K562 (cell line): ENCODE measurements around the gene TSPAN3. TPM values are rescaled to one million over a fixed set of nuclear protein-coding genes. Genes with fewer than 3 reads are reported as not detected.
A peak's percentile ranks its signal among the peaks of the same experiment; 100 is the strongest.

Experiments
- ARID1B ChIP-seq: fragments of 450-650 bp; IDR thresholded peaks from 2 replicates; pipeline ENCODE4 v1.6.1; 2016; ENCODE audit warnings: antibody characterized with exemption, mild to moderate bottlenecking, inconsistent platforms
- COPS2 ChIP-seq: fragments of 450-650 bp; conservative IDR thresholded peaks from 2 replicates; pipeline ENCODE4 v1.6.1; 2016; ENCODE audit warnings: mild to moderate bottlenecking, moderate library complexity
- DDX20 ChIP-seq: fragments of 450-650 bp; IDR thresholded peaks from 2 replicates; pipeline ENCODE4 v1.6.1; 2016; ENCODE audit warnings: missing genetic modification characterization, low read depth, mild to moderate bottlenecking, missing compliant biosample characterization, moderate library complexity
- HDAC1 ChIP-seq, 2 experiments: fragments of 450-650 bp; IDR thresholded peaks; 2 replicates each; pipeline ENCODE4 v1.6.1; 2016 to 2017; ENCODE audit warnings: inconsistent platforms in 1 of 2, mild to moderate bottlenecking in 1 of 2, moderate library complexity in 1 of 2
- HNRNPLL ChIP-seq: fragments of 200-400 bp; formaldehyde crosslinking; IDR thresholded peaks from 2 replicates; pipeline ENCODE4 v1.6.1; 2017; ENCODE audit warnings: low read length, low read depth, mild to moderate bottlenecking; ENCODE audit not compliant: poor library complexity, severe bottlenecking
- NR3C1 ChIP-seq: sonication (generic); formaldehyde crosslinking; IDR thresholded peaks from 2 replicates; pipeline ENCODE4 v1.8.1; 2022; ENCODE audit warnings: missing genetic modification reagents
- POLR2A ChIP-seq: fragments of 450-650 bp; conservative IDR thresholded peaks from 2 replicates; pipeline ENCODE4 v1.6.1; 2016
- RBM34 ChIP-seq: fragments of 200-400 bp; formaldehyde crosslinking; IDR thresholded peaks from 2 replicates; pipeline ENCODE4 v1.6.1; 2018; ENCODE audit warnings: low read length, borderline replicate concordance; ENCODE audit not compliant: insufficient read depth
- SNIP1 ChIP-seq: fragments of 450-650 bp; IDR thresholded peaks from 2 replicates; pipeline ENCODE4 v1.7.1; 2017; ENCODE audit warnings: low read depth, mild to moderate bottlenecking
- STAT5A ChIP-seq: IDR thresholded peaks from 2 replicates; pipeline ENCODE4 v1.6.1; 2012; ENCODE audit warnings: low read length, inconsistent platforms, borderline replicate concordance
- TAF9B ChIP-seq: fragments of 450-650 bp; IDR thresholded peaks from 2 replicates; pipeline ENCODE4 v1.6.1; 2018; ENCODE audit warnings: mild to moderate bottlenecking; ENCODE audit not compliant: partially characterized antibody
- TEAD1 ChIP-seq, 2 experiments: fragments of 450-650 bp in 1 of 2; sonication (generic) in 1 of 2; formaldehyde crosslinking; IDR thresholded peaks; 2 replicates each; pipeline versions ENCODE4 v1.4.0 to v1.8.0; 2020 to 2022; ENCODE audit warnings: mild to moderate bottlenecking in 2 of 2, missing genetic modification reagents in 1 of 2
- polyA plus RNA-seq, 8 experiments: library from polyadenylated mRNA; depleted of rRNA in 4 of 8; stranded (reverse) in 5 of 8; unstranded in 3 of 8; fragments of >200 nt; fragmentation: Nextera tagmentation in 2 of 8; fragmentation: Illumina TruSeq in 1 of 8; extraction: Ambion mirVana in 2 of 8; extraction: Trizol in 1 of 8; gene quantifications; 2 replicates each; pipeline versions ENCODE4 v1.2.1 to v1.2.3, GENCODE V29; 2011 to 2014; ENCODE audit warnings: inconsistent platforms in 1 of 8, missing spikeins in 1 of 8
- total RNA-seq, 7 experiments: library from RNA; depleted of rRNA in 6 of 7; stranded (reverse); fragments of >200 nt in 6 of 7; fragmentation: Illumina TruSeq in 2 of 7; extraction: Trizol in 2 of 7; gene quantifications; 2 replicates each; pipeline versions ENCODE4 v1.2.1 to v1.2.3, GENCODE V29; 2011 to 2021; ENCODE audit warnings: low replicate concordance in 1 of 7
- TF ChIP-seq, protein P1 (sequence below): IDR thresholded peaks from 2 replicates; pipeline ENCODE4 v1.6.1; 2011; ENCODE audit warnings: borderline replicate concordance, low read depth, mild to moderate bottlenecking, moderate library complexity, low read length; ENCODE audit not compliant: insufficient read depth, poor library complexity, severe bottlenecking
- TF ChIP-seq, protein P2 (sequence below): fragments of 450-650 bp; IDR thresholded peaks from 2 replicates; pipeline ENCODE4 v1.6.1; 2016; ENCODE audit warnings: mild to moderate bottlenecking
- TF ChIP-seq, protein P3 (sequence below): fragments of 200-400 bp; formaldehyde crosslinking; IDR thresholded peaks from 2 replicates; pipeline ENCODE4 v1.6.1; 2017; ENCODE audit warnings: mild to moderate bottlenecking, low read depth, low read length, moderate library complexity
- TF ChIP-seq, protein P4 (sequence below): IDR thresholded peaks from 2 replicates; pipeline ENCODE4 v1.6.1; 2014; ENCODE audit warnings: antibody characterized with exemption
- TF ChIP-seq, protein P5 (sequence below), 2 experiments: fragments of 200-800 bp in 1 of 2; sonication (Bioruptor generic) in 1 of 2; sonication (generic) in 1 of 2; formaldehyde crosslinking in 1 of 2; IDR thresholded peaks in 1 of 2; conservative IDR thresholded peaks in 1 of 2; 2 replicates each; pipeline versions ENCODE4 v1.5.0 to v1.6.1; 2016 to 2020; ENCODE audit warnings: missing compliant biosample characterization in 1 of 2, missing genetic modification characterization in 1 of 2, missing genetic modification reagents in 1 of 2

The TSPAN3 gene
- total and polyA plus RNA-seq, 9 of the 15 experiments (the other 6 are each of a cell fraction or from before 2014, with no cell fraction given) = 14.3 to 144 (median 71.1) TPM

DNA sequence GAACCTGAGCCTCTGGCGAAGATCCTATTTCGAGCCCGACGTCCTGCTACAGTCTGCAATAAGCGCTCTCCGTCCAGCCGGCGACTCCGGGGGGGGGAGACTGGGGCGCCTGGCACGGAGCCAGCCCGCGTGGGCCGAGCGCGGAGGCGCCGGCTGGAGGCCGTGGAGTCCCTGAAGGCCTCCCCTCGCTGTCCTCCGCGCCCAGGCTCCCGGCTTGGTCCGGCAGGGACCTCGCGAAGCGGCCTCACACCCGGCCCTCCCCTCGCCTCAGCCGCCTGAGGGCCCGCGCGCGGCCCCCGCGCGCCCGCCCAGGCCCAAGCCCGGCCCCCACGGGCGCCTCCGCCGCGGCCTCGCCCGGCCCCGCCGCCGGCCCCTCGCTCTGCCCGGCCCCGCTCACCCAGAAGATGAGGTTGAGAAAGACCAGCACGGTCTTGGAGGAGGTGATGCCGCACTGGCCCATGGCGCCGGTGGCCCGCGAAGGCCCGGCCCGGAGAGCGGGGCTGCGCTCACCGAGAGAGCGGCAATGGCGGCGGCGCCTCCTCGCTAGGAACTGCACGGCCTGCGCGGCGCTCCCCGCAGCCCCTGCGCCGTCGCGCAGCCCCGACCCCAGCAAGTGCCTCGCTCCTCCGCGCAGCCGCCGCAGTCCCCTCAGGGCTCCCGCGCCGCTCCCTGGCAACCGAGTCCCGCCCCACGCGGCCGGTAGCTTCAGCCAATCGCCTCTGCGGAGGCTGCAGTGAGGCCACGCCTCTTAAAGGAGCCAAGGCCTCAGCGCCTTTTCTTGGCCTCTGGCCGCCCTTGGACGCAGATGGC, at the start of gene TSPAN3 (continued):
- TF ChIP-seq, protein P1, sequence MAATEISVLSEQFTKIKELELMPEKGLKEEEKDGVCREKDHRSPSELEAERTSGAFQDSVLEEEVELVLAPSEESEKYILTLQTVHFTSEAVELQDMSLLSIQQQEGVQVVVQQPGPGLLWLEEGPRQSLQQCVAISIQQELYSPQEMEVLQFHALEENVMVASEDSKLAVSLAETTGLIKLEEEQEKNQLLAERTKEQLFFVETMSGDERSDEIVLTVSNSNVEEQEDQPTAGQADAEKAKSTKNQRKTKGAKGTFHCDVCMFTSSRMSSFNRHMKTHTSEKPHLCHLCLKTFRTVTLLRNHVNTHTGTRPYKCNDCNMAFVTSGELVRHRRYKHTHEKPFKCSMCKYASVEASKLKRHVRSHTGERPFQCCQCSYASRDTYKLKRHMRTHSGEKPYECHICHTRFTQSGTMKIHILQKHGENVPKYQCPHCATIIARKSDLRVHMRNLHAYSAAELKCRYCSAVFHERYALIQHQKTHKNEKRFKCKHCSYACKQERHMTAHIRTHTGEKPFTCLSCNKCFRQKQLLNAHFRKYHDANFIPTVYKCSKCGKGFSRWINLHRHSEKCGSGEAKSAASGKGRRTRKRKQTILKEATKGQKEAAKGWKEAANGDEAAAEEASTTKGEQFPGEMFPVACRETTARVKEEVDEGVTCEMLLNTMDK = no peak
- TF ChIP-seq NR3C1 (CRISPR knock-in tag) (no peak), SNIP1 (no peak), COPS2 (no peak), STAT5A (no peak), POLR2A (peak; percentile 68), HNRNPLL (peak; percentile 28), TAF9B (no peak), ARID1B (no peak), HDAC1 (IDR thresholded peaks at IDR 0.05) (no peak), DDX20 (tag) (no peak), RBM34 (no peak), TEAD1 (CRISPR knock-in tag; IDR thresholded peaks at IDR 0.05) (no peak)
- TF ChIP-seq, protein P2, sequence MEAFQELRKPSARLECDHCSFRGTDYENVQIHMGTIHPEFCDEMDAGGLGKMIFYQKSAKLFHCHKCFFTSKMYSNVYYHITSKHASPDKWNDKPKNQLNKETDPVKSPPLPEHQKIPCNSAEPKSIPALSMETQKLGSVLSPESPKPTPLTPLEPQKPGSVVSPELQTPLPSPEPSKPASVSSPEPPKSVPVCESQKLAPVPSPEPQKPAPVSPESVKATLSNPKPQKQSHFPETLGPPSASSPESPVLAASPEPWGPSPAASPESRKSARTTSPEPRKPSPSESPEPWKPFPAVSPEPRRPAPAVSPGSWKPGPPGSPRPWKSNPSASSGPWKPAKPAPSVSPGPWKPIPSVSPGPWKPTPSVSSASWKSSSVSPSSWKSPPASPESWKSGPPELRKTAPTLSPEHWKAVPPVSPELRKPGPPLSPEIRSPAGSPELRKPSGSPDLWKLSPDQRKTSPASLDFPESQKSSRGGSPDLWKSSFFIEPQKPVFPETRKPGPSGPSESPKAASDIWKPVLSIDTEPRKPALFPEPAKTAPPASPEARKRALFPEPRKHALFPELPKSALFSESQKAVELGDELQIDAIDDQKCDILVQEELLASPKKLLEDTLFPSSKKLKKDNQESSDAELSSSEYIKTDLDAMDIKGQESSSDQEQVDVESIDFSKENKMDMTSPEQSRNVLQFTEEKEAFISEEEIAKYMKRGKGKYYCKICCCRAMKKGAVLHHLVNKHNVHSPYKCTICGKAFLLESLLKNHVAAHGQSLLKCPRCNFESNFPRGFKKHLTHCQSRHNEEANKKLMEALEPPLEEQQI = no peak
- TF ChIP-seq, protein P3, sequence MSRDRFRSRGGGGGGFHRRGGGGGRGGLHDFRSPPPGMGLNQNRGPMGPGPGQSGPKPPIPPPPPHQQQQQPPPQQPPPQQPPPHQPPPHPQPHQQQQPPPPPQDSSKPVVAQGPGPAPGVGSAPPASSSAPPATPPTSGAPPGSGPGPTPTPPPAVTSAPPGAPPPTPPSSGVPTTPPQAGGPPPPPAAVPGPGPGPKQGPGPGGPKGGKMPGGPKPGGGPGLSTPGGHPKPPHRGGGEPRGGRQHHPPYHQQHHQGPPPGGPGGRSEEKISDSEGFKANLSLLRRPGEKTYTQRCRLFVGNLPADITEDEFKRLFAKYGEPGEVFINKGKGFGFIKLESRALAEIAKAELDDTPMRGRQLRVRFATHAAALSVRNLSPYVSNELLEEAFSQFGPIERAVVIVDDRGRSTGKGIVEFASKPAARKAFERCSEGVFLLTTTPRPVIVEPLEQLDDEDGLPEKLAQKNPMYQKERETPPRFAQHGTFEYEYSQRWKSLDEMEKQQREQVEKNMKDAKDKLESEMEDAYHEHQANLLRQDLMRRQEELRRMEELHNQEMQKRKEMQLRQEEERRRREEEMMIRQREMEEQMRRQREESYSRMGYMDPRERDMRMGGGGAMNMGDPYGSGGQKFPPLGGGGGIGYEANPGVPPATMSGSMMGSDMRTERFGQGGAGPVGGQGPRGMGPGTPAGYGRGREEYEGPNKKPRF = no peak
- TF ChIP-seq, protein P4, sequence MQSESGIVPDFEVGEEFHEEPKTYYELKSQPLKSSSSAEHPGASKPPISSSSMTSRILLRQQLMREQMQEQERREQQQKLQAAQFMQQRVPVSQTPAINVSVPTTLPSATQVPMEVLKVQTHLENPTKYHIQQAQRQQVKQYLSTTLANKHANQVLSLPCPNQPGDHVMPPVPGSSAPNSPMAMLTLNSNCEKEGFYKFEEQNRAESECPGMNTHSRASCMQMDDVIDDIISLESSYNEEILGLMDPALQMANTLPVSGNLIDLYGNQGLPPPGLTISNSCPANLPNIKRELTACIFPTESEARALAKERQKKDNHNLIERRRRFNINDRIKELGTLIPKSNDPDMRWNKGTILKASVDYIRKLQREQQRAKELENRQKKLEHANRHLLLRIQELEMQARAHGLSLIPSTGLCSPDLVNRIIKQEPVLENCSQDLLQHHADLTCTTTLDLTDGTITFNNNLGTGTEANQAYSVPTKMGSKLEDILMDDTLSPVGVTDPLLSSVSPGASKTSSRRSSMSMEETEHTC = no peak
- TF ChIP-seq, protein P5, sequence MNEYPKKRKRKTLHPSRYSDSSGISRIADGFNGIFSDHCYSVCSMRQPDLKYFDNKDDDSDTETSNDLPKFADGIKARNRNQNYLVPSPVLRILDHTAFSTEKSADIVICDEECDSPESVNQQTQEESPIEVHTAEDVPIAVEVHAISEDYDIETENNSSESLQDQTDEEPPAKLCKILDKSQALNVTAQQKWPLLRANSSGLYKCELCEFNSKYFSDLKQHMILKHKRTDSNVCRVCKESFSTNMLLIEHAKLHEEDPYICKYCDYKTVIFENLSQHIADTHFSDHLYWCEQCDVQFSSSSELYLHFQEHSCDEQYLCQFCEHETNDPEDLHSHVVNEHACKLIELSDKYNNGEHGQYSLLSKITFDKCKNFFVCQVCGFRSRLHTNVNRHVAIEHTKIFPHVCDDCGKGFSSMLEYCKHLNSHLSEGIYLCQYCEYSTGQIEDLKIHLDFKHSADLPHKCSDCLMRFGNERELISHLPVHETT (CRISPR knock-in tag; conservative IDR thresholded peaks at IDR 0.05 in 1 of 2, IDR thresholded peaks at IDR 0.05 in 1 of 2) = no peak
